NCI-H1694 treated with DMSO at 0.1 percent for 48 hours (cell line): ENCODE measurements around the gene PLEKHA5.

ENCODE experiments used
- DNase-seq: peaks from one replicate; lab custom pipeline; 2025; lab: John Stamatoyannopoulos, UW

The PLEKHA5 gene

GRCh38 chr12:19130224-19131024 is 891 bp downstream of the PLEKHA5 start:
- no peak for DNase-seq

- DNase-seq: no peak
Observed at GRCh38 chr12:19131025-19131444, 1.5 kb downstream of the PLEKHA5 start.

GRCh38 chr12:19138551-19138950 is 9.0 kb downstream of the PLEKHA5 start:
- no peak for DNase-seq

- no peak for DNase-seq
Observed at GRCh38 chr12:19138956-19139355, 9.4 kb downstream of the PLEKHA5 start.

- DNase-seq: no peak
Observed at GRCh38 chr12:19139615-19140194, 10.2 kb downstream of the PLEKHA5 start.

- no peak for DNase-seq
Observed at GRCh38 chr12:19140381-19141236, 11.1 kb downstream of the PLEKHA5 start.

- DNase-seq: no peak
Observed at GRCh38 chr12:19142499-19142898, 13.0 kb downstream of the PLEKHA5 start.

GRCh38 chr12:19144287-19144686 is 14.8 kb downstream of the PLEKHA5 start:
- DNase-seq: no peak

GRCh38 chr12:19144985-19145384 is 15.5 kb downstream of the PLEKHA5 start:
- DNase-seq: no peak

- no peak for DNase-seq
Observed at GRCh38 chr12:19148860-19149259, 19.3 kb downstream of the PLEKHA5 start.

GRCh38 chr12:19150273-19150900 is 20.9 kb downstream of the PLEKHA5 start:
- no peak for DNase-seq

GRCh38 chr12:19151298-19151697 is 21.8 kb downstream of the PLEKHA5 start:
- DNase-seq: no peak

- DNase-seq: no peak
Observed at GRCh38 chr12:19153396-19153795, 23.9 kb downstream of the PLEKHA5 start.

- DNase-seq: no peak
Observed at GRCh38 chr12:19154686-19155085, 25.2 kb downstream of the PLEKHA5 start.

GRCh38 chr12:19155981-19156734 is 26.6 kb downstream of the PLEKHA5 start:
- DNase-seq: no peak

- no peak for DNase-seq
Observed at GRCh38 chr12:19158923-19159322, 29.4 kb downstream of the PLEKHA5 start.

GRCh38 chr12:19161216-19161615 is 31.7 kb downstream of the PLEKHA5 start:
- no peak for DNase-seq

- DNase-seq: no peak
Observed at GRCh38 chr12:19165451-19165850, 35.9 kb downstream of the PLEKHA5 start.

GRCh38 chr12:19166387-19166786 is 36.9 kb downstream of the PLEKHA5 start:
- DNase-seq: no peak

- no peak for DNase-seq
Observed at GRCh38 chr12:19166956-19167355, 37.4 kb downstream of the PLEKHA5 start.

- DNase-seq: no peak
Observed at GRCh38 chr12:19167708-19168107, 38.2 kb downstream of the PLEKHA5 start.

GRCh38 chr12:19168644-19169043 is 39.1 kb downstream of the PLEKHA5 start:
- no peak for DNase-seq
